ENCODE results near the gene EXOC4.

Gene EXOC4

GRCh38 chr7:134014935-134015334, 762.1 kb downstream of the EXOC4 start:
- H3K27ac ChIP-seq (ENCODE audit: poor library complexity, severe bottlenecking), result no peak overlapping the region
- H3K27me3 ChIP-seq (ENCODE audit: insufficient read depth, poor library complexity, severe bottlenecking), result no peaks in the 10 kb centered on the region
- H3K4me3 ChIP-seq (ENCODE audit: severe bottlenecking), result no peak overlapping the region
- ATAC-seq (ENCODE audit: low read depth) (no peak), DNase-seq (ENCODE audit: low spot score) (no peak)
- no peak for TF ChIP-seq CTCF (IDR thresholded peaks at IDR 0.05; ENCODE audit: poor library complexity, severe bottlenecking)
- no peaks in the 10 kb centered on the region for H3K4me1 ChIP-seq (ENCODE audit: insufficient read depth, poor library complexity, severe bottlenecking)
- H3K36me3 ChIP-seq (ENCODE audit: low read depth), result no peaks in the 10 kb centered on the region
- no peaks in the 10 kb centered on the region for H3K9me3 ChIP-seq (ENCODE audit: severe bottlenecking)

GRCh38 chr7:134016223-134016941, 763.5 kb downstream of the EXOC4 start:
- peak; percentile 83 for TF ChIP-seq CTCF (IDR thresholded peaks at IDR 0.05; ENCODE audit: poor library complexity, severe bottlenecking)
- Histone ChIP-seq H3K4me3 (ENCODE audit: severe bottlenecking) (no peak overlapping the region), H3K4me1 (ENCODE audit: insufficient read depth, poor library complexity, severe bottlenecking) (no peaks in the 10 kb centered on the region), H3K27ac (ENCODE audit: poor library complexity, severe bottlenecking) (no peak overlapping the region), H3K9me3 (ENCODE audit: severe bottlenecking) (no peaks in the 10 kb centered on the region), H3K27me3 (ENCODE audit: insufficient read depth, poor library complexity, severe bottlenecking) (no peaks in the 10 kb centered on the region), H3K36me3 (ENCODE audit: low read depth) (no peaks in the 10 kb centered on the region)
- ATAC-seq (ENCODE audit: low read depth), result peak; percentile 57; the same call in 1 of the 3 replicates
- no peak for DNase-seq (ENCODE audit: low spot score)

GRCh38 chr7:134016942-134017303, 764.0 kb downstream of the EXOC4 start:
- H3K27me3 ChIP-seq (ENCODE audit: insufficient read depth, poor library complexity, severe bottlenecking), result no peaks in the 10 kb centered on the region
- H3K27ac ChIP-seq (ENCODE audit: poor library complexity, severe bottlenecking), result no peak overlapping the region
- DNase-seq (ENCODE audit: low spot score), result no peak
- H3K4me1 ChIP-seq (ENCODE audit: insufficient read depth, poor library complexity, severe bottlenecking), result no peaks in the 10 kb centered on the region
- TF ChIP-seq CTCF (IDR thresholded peaks at IDR 0.05; ENCODE audit: poor library complexity, severe bottlenecking), result peak; percentile 53
- no peak for ATAC-seq (ENCODE audit: low read depth)
- H3K4me3 ChIP-seq (ENCODE audit: severe bottlenecking), result no peak overlapping the region
- no peaks in the 10 kb centered on the region for H3K9me3 ChIP-seq (ENCODE audit: severe bottlenecking)
- H3K36me3 ChIP-seq (ENCODE audit: low read depth), result no peaks in the 10 kb centered on the region

DNA sequence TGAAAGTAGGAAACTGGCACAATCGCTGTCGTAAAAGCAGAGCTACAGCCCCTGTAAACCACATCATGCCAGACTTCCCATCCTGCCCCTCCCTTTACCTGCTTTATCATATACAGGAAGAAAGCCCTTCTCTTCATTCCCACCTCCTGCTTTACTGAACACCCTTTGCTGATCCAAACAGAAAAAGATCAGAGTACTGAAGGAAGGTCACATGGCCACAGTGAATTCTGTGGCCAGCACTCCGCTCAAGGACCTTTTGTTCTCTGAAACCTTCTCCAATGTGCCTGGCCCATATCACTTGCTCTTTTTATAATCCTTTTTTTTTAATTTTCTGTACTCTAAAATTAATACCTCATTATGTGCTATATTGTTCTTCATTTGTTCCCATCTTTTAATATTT, 765.4 kb downstream of the EXOC4 start:
- H3K4me1 ChIP-seq (ENCODE audit: insufficient read depth, poor library complexity, severe bottlenecking), result no peaks in the 10 kb centered on the region
- H3K27me3 ChIP-seq (ENCODE audit: insufficient read depth, poor library complexity, severe bottlenecking), result no peaks in the 10 kb centered on the region
- DNase-seq (ENCODE audit: low spot score) (no peak), ATAC-seq (ENCODE audit: low read depth) (no peak)
- no peak for TF ChIP-seq CTCF (IDR thresholded peaks at IDR 0.05; ENCODE audit: poor library complexity, severe bottlenecking)
- no peak overlapping the region for H3K4me3 ChIP-seq (ENCODE audit: severe bottlenecking)
- no peak overlapping the region for H3K27ac ChIP-seq (ENCODE audit: poor library complexity, severe bottlenecking)
- no peaks in the 10 kb centered on the region for H3K9me3 ChIP-seq (ENCODE audit: severe bottlenecking)
- H3K36me3 ChIP-seq (ENCODE audit: low read depth), result no peaks in the 10 kb centered on the region

DNA sequence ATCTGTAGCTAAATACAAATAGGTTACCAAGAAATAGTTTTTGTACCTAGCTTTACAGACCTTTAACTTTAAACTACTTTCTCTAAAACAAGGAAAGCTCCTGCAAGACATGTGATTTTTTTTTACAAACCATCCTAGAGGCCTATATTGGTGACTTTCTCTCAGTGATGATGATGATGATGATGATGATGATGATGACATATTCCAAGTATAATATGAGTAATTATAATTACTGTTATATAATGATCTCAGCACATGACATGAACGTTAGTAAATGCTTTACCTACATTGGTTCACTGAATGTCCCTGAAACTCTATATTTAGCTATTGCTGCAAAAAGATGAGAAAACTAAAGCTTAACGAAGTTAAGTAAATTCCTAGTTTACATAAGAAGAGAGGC, 766.4 kb downstream of the EXOC4 start:
- Histone ChIP-seq H3K27me3 (ENCODE audit: insufficient read depth, poor library complexity, severe bottlenecking) (no peaks in the 10 kb centered on the region), H3K9me3 (ENCODE audit: severe bottlenecking) (no peaks in the 10 kb centered on the region), H3K36me3 (ENCODE audit: low read depth) (no peaks in the 10 kb centered on the region), H3K4me1 (ENCODE audit: insufficient read depth, poor library complexity, severe bottlenecking) (no peaks in the 10 kb centered on the region), H3K4me3 (ENCODE audit: severe bottlenecking) (no peak overlapping the region), H3K27ac (ENCODE audit: poor library complexity, severe bottlenecking) (no peak overlapping the region)
- ATAC-seq (ENCODE audit: low read depth), result no peak
- no peak for DNase-seq (ENCODE audit: low spot score)
- no peak for TF ChIP-seq CTCF (IDR thresholded peaks at IDR 0.05; ENCODE audit: poor library complexity, severe bottlenecking)

All from RWPE2 (cell line).